ENCODE data around the gene P2RY2.

The P2RY2 gene

DNA sequence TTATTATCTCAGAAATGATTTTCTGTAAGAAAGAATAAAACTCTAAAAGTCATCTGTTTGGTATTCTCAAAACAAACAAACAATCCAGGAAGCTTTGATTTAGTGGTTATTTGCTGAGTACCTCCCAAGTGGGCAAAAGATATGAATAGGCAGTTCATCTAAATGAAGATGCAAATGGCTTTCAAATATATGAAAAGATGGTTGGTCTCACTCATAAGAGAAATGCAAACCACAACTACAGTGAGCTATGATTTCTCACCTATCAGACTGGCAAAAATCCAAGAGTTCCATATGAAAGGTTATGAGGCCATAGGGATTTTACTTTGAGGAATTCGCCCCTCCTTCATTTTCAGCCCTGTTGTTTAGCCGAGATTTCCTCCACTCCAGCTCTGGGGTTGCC, 11.3 kb upstream of the P2RY2 start:
- FAIRE-seq = no peak

DNA sequence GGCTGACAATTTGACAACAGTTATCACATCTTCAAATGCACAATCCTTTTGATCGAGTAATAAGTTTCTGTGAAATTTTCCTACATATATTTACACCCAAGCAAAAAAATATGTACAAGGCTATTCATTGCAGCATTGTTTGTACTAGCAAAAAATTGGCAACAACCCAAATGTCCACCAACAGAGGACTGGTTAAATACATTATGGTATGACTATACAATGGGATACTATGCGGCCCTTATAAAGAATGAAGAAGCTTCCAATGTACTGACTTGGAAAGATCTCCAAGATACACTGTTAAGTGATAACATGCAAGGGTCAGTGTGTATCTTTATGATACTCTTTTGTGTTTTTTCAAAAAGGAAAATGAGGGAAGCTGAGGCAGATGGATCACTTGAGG, 8.2 kb upstream of the P2RY2 start:
- FAIRE-seq = no peak

DNA sequence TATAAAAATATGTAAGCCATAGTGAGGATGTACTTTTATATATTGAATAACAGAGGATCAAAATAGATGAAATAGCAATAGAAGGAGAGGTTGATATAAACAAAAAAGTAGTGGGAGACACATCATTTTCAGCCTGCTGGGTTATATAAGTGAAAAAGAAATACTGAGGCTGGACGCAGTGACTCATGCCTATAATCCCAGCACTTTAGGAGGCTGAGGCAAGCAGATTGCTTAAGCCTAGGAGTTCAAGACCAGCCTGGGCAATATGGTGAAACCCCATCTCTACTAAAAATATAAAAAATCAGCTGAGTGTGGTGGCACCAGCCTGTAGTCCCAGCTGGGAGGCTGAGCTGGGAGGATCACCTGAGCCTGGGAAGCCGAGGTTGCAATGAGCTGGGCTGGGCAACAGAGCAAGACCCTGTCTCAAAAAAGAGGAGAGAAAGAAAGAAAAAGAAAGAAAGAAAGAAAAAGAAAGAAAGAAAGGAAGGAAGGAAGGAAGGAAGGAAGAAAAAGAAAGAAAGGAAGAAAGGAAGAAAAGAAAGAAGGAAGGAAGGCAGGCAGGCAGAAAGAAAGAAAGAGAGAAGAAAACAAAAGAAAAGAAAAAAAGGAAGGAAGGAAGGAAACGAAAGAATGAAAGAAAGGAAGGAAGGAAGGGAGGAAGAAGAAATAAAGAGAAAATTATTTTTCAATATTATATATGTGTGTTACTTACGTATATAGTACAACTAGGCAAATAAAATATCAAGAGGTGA, 7.0 kb upstream of the P2RY2 start:
- no peak for FAIRE-seq

DNA sequence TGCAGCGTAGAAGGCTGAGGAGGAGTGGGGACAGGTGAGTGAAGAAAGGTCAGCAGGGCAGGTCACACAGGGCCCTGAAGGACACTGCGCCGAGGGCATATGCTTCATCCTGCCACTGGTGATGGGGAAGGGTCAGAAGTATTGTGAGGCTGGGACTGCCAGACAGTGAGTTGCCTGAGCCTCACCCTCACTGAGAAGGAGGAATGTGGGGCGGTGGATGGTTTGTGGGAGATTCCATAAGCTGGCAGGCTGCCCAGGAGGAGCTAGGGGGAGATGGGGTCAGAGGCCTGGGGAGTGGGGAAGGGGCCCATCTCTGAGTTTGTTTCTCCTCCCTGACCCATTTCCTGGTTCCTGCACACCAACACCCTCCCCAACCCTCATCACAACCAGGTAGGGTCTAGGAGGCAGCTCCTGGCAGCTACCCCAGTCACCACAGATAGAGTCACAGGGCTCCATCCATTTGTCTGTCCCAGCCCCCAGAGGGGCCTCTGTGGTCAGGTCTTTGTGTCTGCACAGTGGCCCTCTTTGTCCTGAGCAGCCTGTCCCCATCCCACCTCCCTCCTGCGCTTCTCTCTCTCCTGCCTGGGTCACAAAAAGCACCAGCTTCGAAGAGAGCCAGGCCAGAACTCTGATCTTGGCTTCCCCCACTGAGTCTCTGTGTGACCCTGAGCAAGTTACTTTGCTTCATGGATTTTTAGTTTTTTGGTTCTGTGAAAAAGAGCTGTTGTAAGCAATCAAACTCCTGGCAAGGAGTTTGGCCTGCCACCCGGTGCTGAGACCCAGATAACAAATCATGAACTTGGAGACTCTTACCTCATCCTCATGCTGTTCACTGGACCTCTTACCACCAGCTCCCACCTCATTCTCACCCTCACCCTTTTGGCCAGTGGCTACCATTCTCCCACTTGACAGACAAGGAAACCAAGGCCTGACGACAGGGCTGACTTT, 4.6 kb upstream of the P2RY2 start:
- no peak for FAIRE-seq

DNA sequence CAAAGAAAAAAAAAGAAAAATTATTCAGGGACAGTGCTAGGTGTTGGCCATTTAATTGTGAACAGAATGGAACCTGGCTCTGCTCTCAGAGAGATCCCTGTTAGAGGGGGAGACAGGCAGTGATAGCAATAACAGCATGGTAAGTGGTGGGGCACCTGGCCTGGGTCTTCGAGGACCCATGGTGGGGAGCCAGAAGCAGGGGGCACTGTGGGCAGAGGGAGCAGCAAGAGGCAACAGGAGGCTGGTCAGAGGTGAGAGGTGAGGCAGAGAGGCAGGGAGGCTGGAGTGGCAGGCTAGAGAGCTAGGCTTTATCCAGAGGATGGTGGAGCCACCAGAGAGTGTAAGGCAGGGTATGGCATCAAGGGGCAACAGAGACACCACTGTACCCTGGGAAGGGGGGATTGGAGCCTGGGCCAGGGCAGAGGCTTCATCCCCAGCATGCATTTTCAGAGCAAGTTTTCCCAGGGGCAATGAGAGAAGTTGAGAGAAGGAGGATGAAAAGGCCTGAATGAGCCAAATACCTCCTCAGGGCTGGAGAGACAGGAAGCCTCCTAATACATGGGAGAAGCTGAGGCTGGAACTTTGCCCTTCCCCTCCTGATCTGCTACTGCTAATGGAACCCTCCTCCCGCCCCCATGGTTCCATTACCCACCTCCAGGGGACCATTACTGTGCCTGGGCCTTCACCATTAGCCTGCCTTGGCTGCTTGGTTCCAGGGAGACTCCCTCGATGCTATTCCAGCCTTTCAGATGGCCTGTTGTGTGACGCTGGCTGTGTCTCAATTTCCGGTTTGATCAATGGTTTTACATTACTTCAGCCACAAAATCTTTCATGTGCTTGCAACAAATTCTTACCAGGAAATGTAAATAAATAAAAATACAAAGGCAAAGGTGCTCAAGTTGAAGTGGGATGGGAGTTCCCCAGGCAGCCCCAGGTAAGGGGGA, 2.6 kb upstream of the P2RY2 start:
- no peak for FAIRE-seq

DNA sequence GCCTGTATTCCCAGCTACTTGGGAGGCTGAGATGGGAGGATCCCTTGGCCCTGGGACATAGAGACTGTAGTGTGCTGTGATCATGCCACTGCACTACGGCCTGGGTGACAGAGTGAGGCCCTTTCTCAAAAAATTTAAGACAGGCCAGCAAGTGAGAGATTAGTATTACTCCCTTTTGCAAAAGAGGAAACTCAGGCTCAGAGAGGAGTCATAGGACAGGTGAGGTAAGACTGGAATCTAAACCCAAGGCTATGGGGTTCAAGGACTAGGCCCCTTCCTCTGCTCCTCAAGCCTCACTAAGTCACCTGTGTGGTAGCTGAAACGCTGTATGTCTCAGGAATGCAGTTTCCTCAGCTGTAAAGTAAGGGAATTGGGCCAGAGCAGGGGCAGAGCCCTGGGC, 1.6 kb upstream of the P2RY2 start:
- no peak for FAIRE-seq

DNA sequence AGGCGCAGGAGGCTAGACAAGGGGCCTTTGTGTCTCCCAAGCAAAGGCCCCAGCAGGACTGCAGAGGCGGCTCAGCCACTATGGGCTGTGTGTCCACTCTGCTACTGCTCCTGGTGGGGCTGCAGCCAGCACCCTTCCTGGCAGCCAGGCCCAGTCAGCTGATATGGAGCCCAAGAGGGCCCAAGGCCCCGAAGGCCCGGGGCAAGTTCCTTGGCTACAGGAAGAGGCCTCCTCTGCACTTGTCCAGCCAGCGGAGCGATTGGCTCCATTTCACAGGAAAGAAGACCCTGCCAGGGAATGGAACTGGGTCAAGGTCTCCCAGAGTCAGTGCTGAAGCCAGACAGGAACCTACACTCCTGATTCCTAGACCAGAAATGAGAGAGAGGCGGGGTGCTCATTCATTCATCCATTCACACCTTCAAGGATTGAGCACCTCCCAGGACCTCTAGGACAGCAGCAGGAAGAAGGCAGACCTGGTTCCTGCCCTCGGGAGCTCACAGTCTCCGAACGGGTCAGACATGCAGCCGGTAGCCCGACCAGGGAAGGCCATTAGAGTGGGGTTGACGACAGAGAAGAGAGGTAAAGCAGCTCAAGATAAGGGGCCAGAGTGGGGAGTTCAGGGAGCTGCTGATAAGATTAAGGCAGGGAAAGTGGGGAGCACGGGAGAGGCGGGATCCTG, 811 bp upstream of the P2RY2 start:
- FAIRE-seq = no peak

DNA sequence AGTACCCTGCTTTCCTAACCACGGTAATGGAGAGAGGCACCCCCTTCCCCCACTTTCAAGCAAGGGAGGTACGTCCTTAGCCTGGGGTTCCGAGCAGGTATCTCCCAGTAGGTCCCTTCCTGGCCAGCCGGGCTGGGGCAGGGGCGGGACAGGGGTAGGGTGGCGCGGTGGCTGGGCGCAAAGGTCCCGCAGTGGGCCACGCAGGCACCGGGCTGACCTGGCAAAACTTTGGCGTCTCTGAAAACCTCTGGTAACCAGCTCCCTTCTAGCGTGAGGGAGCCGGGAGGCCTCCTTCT, 323 bp upstream of the P2RY2 start:
- no peak for FAIRE-seq

DNA sequence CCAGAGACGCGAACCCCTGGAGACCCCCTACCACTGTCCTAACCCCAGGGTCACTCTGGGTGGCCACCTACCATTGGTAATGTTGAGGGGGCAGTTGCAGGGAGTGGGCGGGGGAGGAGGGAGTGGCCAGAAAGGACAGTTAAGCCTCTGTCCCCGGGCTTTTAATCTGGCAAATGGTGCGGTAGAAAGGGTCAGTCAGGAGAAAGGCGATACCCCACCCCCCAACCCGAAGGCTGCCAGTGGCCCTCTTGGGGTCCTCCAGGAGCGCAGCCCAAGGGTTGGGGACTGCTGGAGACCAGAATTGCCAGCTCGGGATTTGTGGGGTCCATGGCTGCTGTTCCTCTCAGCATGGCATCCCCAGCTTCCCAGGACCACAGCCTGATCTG, 742 bp downstream of the P2RY2 start:
- no peak for FAIRE-seq

DNA sequence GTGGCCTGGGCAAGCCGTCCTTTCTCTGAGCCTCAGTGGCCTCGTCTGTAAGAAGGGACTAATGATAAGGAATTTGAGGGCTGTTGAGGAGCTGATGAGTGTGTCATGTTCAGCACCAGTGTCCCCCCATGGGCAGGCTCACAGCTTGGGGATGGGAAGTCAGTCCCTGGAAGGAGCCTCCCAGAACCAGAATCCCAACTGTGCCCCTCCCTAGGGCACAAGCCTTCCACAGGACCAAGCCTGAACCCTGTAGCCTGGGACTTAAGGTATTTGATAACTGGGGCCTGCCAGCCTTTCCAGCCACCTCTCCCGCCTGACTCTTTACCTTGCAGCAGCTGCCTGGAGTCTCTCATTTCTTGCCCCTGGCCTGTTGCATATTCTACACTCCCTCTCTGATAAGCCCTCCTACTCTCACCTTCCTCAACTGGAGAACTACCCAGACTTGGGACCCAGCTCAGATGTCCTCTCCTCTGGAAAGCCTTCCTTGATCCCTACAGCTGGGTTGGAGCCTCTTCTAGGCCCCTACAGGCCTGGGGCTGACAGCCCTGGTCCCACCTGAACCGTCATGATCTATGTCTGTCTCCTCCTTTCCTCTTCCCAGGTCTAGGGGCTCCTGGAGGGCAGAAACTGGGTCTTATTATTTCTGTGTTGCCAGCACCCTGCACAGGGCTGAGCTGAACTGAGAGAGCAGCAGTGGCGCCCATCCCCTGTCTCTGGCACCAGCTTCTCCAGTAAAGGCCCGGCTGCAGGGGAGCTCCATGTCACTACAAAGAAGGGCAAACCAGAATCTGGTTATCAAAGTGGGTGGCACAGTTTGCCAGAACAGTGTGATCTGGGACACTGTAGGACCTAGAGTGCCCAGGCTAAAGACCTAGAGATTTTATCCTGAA, 1.6 kb downstream of the P2RY2 start:
- no peak for FAIRE-seq

DNA sequence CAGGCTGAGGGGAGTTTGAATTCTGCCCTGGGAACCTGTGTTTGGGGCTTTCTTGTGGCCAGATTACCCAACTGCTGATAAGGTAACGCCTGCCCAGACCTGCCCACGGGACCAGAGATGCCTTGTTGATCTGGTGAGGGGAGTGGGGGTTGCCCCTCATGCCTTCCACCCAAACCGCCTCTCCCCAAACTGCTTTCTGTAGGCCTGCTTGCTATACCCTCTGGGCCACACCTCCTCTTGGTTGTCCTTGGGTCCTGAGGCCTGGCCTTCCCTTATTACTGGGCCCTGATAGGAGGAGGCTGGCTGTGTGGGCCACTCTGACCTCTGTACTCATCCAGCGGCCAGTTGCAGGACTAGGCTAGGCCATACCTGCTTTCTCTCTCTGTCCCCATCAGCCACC, 3.4 kb downstream of the P2RY2 start:
- no peak for FAIRE-seq

DNA sequence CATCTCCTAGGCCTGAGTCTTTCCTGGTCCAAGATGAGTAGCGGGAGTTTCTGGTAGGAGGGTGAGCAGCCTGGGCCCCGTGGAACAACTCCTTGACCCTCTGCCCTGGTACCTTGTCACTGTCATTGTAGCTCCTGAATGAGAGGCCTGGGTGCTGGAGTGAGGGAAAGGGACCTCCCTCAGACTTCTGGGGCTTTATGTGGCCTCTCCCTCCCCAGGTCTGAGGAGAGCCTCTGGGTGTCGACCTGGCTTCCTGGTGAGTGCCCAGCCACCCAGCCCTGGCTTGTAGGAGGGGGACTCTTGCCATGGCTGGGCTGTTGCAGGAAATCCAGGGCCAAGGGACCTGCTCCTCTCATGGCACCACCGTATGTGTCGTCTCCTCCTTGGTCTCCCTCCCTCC, 3.9 kb downstream of the P2RY2 start:
- FAIRE-seq = no peak

DNA sequence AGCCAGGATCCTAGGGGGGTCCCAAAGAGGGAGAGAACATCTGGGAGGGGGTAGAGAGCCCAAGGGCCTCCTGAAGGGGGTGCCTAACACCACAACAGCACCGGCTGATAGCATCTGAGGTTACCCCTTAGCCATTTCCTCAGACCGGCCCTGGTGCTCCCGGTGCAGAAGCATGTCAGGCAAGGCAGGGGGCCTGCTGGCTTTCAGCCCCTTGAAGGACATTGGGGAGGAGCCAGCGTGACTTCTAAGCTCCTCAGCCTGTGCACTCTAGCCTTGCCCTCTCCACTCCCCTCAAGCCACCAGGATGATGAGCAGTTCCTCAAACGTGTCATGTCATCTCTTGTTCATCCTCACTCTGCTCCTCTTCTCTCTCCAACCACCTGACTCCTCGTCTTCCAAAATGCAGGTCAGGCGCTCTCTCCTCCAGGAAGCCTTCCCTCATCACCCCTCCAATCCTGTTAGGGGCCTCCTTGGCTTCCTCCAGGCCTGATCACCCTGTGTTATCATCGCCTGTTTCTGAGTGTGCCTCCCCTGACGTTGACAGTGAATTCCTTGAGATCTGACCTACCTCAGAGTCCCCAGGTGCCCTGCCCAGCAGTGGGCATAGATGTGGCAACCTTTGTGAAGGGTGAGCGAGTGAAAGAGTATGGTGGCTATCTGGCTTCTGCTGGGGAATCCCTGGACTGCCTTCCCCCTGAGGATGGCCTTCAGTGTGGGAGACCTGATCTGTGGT, 6.1 kb downstream of the P2RY2 start:
- no peak for FAIRE-seq

DNA sequence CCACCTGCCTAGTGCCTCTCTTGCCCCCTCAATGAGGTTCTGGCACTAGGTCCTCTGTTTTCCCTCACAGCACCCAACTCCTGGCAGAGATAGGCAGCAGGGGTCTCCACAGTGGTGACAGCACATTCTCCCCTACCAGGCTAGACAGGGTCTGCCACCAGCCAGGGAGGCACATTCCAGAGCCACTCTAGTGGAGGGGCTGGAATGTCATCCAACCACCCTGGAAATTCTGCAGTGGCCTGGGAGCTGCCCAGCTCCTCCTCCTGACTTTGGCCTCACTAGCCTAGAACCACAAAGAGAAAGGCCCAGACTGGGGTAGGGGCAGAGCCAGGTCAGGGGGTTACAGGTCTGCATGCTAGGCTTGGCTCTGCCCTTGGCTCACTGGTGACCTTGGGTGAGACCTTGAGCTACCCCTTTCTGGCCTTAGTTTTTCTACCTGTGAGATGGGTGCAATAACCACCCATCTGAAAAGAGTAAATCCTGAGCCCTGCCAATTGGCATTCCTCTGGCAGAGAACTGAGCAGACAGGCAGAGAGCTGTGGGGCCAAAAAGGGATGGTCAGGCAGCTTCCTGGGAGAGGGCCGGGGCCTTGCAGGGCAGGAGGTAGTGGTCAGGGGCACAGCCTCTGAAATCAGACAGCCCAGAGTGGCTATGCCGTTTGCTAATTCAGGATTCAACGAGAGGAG, 7.1 kb downstream of the P2RY2 start:
- no peak for FAIRE-seq

DNA sequence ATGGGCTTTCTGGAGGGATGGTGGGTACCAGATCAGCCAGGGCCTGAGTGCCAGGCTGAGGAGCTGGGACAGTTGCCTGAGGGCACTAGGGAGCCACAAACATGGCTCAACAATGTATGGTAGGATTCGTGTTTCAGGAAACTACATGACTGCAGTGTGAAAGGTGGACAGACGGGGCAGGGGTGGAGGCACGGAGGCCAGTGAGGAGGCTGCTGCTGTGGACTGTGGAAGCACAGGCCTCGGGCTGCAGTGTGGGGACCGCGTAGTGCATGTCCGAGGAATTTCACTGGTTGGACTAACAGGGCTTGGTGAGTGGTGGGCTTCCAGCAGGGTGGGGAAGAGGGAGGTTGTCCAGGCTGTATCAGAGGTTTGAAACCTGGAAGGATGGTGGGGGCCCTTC, 7.8 kb downstream of the P2RY2 start:
- FAIRE-seq = no peak

DNA sequence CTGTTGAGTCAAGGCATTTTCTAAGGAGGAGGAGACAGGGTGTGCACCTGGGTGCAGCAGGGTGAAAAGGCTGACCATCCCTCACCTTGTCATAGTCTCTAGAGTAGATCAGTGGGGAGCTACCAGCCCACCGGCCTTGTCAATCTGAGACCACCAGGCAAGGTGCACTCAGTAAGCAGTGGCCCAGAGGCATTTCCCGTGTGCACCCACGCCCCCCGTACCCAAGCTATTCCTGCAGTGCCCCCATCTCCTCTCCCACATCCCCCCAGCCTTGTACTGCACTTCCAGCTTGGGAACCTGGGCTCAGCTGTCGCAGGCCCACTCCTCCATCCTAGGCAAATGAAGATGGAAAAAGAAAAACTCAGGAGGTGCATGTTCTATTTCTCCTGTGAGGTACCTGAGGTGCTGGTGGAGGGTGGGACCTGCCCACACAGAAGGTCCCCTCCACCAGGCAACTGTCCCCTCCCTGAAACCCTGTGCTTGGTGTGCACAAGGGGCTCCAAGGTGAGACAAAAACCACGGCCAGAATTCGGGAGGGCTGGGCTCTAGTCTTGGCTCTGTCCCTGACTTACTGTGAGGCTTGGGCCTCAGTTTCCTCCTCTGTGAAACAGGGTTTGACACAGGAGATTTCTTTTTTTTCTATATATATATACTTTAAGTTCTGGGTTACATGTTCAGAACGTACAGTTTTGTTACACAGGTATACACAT, 8.4 kb downstream of the P2RY2 start:
- FAIRE-seq = no peak

DNA sequence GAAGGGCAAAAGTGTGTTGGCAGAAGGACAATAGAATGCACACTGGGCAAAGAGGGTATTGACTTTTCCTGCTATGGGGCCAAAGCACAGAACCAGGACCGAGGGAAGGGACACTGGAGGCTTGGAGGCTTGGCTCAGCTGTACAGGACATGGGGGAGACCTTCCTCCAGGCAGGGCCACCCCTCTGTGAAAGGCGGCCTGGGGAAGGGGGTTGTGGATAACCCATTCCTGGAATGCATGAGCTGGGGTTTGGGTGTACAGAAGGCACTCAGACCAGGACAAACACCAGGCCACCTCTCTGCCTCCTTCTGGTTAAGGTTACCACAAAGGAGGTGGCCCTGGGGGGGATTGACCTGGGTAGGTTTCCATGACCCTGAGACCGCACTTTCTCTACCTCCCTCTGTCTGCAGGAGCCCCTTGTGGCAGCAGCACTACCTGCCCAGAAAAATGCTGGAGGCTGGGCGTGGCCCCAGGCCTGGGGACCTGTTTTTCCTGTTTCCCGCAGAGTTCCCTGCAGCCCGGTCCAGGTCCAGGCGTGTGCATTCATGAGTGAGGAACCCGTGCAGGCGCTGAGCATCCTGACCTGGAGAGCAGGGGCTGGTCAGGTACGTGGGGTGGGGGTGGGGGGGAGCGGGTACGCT, 9.6 kb downstream of the P2RY2 start:
- FAIRE-seq = no peak

DNA sequence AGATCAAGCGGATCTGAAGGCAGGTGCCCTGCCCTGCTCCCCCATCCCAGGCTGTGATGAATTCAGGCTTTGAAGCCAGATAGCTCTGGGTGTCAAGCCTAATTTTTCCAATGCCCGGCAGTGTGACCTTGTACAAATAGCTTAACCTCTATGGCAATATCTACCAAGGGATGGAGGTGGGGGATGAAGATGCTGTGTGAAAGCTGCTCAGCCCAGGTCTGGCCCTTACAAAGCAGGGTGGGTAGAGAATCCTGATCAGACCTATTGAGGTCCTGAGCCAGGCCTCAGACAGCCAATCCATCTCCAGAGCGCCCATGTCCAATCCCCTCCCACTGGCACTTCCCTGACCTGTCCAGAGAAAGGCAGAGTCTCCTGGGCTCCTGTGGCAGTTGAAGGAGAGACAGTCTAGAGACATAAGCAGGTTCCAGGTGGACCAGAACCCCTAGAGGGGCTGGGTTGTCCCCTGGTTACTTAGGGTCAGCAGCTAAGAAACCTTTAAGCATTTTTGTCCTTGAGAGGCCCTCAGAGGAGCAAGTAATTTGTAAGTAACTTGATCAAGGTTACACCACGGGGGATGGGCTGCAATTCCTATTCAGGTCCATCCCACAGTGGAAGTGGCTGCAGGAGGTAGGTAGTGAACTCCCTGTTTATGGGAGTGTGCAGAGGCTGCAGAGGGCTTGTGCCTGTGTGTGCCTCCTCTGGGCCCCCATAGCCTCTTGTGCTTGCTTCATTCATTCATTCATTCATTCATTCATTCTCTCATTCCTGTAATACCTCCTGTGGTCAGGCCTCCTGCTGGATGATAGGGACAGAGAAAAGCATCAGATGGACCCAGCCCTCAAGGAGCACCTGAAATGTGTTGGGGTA, 10.4 kb downstream of the P2RY2 start:
- no peak for FAIRE-seq

Data from A204.1 (cell line).